ENCODE measurements around the gene S100A14. TPM values are rescaled to one million over a fixed set of nuclear protein-coding genes. Genes with fewer than 3 reads are reported as not detected.
A peak's percentile ranks its signal among the peaks of the same experiment; 100 is the strongest.

The S100A14 gene
- total and polyA plus RNA-seq, 2 of the 13 experiments (the other 11 are each of a cell fraction or from before 2014, with no cell fraction given) = 1.4 to 7.7 TPM

GRCh38 chr1:153608742-153609584, 7.2 kb downstream of the S100A14 start (continued):
- TF ChIP-seq PAXIP1 (CRISPR knock-in tag; conservative IDR thresholded peaks at IDR 0.05) (peak; percentile 81), TBP (CRISPR knock-in tag; IDR thresholded peaks at IDR 0.05) (no peak), NCOA1 (CRISPR knock-in tag; IDR thresholded peaks at IDR 0.05) (no peak), HOXA5 (CRISPR knock-in tag; IDR thresholded peaks at IDR 0.05) (no peak), ZNF292 (CRISPR knock-in tag; IDR thresholded peaks at IDR 0.05; ENCODE audit: borderline replicate concordance, low read depth) (no peak; the same call in 1 of the 2 replicates), TRIM24 (CRISPR knock-in tag; IDR thresholded peaks at IDR 0.05) (no peak), ZFP36L1 (CRISPR knock-in tag; IDR thresholded peaks at IDR 0.05) (no peak), RBM22 (optimal IDR thresholded peaks at IDR 0.05; ENCODE audit: low read length) (peak; percentile 15), AKAP8 (CRISPR knock-in tag; IDR thresholded peaks at IDR 0.05) (no peak; the same call in 1 of the 2 replicates), PPARG (CRISPR knock-in tag; conservative IDR thresholded peaks at IDR 0.05) (peak; percentile 50; the same call in 1 of the 2 replicates), ZFYVE20 (CRISPR knock-in tag; IDR thresholded peaks at IDR 0.05; ENCODE audit: borderline replicate concordance, low read depth) (no peak), ZNF619 (CRISPR knock-in tag; IDR thresholded peaks at IDR 0.05) (no peak), ZBTB49 (CRISPR knock-in tag; IDR thresholded peaks at IDR 0.05; ENCODE audit: borderline replicate concordance) (no peak), THAP11 (CRISPR knock-in tag; IDR thresholded peaks at IDR 0.05) (no peak; the same call in 1 of the 2 replicates), CBX1 (IDR thresholded peaks at IDR 0.05; ENCODE audit: low read depth) (no peak), SNAI1 (CRISPR knock-in tag; IDR thresholded peaks at IDR 0.05; ENCODE audit: borderline replicate concordance) (no peak), CREB1 (IDR thresholded peaks at IDR 0.05) (peak; percentile 65; the same call in 1 of the 2 replicates), CREB1 (CRISPR knock-in tag; IDR thresholded peaks at IDR 0.05) (0 out of 2 replicates have a peak, but pooled peaks have one; percentile 27), RCOR2 (CRISPR knock-in tag; IDR thresholded peaks at IDR 0.05) (no peak), GPBP1L1 (CRISPR knock-in tag; IDR thresholded peaks at IDR 0.05) (no peak)

Data from HepG2 (cell line).